Measurements from ENCODE around the gene PSAPL1.

Gene PSAPL1

DNA sequence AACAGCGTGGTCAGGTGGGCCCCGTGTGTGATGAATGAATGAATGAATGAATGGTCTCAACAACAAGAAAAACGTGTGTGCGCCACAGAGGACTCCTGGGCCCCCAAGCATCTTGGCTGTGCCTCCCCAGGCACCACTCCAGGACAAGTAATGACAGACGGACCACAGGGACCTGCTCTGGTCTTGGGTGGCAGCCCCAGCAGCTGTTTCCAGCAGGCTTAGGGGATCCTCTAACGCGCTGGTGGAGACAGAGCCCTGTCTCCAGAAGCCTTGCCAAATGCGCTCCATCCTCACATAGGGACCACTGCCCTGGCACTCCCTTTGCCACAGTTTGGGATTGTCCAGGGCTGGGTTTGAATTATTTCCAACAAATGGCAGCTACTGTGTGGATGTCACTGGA, 39.1 kb downstream of the PSAPL1 start:
- Histone ChIP-seq H3K27me3 (replicated peaks) (peaks cover 27% of the 10 kb centered on the region), H3K4me3 (ENCODE audit: low read depth, low read length) (no peak overlapping the region), H3K36me3 (replicated peaks) (no peaks in the 10 kb centered on the region), H3K27ac (no peak overlapping the region)
- in situ Hi-C loops (cut with HindIII; ENCODE audit: low pct_ligation_motif_present, low sequenced_read_pairs), result no loop called here
- TF ChIP-seq, protein P1, sequence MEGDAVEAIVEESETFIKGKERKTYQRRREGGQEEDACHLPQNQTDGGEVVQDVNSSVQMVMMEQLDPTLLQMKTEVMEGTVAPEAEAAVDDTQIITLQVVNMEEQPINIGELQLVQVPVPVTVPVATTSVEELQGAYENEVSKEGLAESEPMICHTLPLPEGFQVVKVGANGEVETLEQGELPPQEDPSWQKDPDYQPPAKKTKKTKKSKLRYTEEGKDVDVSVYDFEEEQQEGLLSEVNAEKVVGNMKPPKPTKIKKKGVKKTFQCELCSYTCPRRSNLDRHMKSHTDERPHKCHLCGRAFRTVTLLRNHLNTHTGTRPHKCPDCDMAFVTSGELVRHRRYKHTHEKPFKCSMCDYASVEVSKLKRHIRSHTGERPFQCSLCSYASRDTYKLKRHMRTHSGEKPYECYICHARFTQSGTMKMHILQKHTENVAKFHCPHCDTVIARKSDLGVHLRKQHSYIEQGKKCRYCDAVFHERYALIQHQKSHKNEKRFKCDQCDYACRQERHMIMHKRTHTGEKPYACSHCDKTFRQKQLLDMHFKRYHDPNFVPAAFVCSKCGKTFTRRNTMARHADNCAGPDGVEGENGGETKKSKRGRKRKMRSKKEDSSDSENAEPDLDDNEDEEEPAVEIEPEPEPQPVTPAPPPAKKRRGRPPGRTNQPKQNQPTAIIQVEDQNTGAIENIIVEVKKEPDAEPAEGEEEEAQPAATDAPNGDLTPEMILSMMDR (IDR thresholded peaks at IDR 0.05; ENCODE audit: low read depth, low read length, missing control alignments), result no peak
- DNase-seq, result no peak

DNA sequence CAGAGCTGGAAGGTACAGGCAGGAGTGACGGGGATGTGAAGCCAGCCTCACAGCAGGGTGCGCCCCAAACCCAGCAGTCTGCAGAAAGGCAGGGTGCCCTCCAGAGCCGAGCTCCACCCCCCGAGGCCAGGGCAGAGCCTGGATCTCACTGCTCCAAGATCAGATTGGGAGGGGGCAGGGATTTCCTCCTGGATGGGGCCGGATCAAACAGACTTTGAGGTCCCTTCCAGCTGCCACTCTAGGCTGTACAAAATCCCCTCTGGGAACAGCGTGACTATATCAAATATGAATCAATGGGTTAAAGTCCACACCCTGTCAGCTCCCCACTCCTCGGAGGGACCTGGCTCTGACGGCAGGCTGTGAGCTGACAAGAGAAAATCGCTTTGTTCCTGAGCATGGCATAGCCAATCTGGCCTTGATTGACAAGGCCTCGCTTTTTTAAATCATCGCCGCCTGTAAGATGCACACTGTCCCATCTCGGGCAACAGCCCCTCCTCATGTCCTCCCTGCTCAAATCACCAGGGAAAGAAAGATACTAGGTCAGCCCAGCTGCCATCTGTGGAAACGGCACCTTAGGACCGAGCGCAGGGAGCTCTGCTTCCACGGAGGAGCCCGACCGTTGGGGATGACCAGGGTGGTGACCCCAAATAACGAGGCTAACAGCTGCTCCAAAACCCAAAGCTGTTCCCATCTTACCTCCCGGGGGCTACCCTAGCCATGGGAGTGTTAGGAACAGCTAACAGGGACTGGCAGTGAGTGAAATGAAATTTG, 39.9 kb downstream of the PSAPL1 start:
- Histone ChIP-seq H3K27me3 (replicated peaks) (peaks cover 27% of the 10 kb centered on the region), H3K36me3 (replicated peaks) (no peaks in the 10 kb centered on the region), H3K27ac (no peak overlapping the region), H3K4me3 (ENCODE audit: low read depth, low read length) (no peak overlapping the region)
- TF ChIP-seq, protein P1 (IDR thresholded peaks at IDR 0.05; ENCODE audit: low read depth, low read length, missing control alignments), result no peak
- in situ Hi-C loops (cut with HindIII; ENCODE audit: low pct_ligation_motif_present, low sequenced_read_pairs), result no loop called here
- DNase-seq, result no peak

DNA sequence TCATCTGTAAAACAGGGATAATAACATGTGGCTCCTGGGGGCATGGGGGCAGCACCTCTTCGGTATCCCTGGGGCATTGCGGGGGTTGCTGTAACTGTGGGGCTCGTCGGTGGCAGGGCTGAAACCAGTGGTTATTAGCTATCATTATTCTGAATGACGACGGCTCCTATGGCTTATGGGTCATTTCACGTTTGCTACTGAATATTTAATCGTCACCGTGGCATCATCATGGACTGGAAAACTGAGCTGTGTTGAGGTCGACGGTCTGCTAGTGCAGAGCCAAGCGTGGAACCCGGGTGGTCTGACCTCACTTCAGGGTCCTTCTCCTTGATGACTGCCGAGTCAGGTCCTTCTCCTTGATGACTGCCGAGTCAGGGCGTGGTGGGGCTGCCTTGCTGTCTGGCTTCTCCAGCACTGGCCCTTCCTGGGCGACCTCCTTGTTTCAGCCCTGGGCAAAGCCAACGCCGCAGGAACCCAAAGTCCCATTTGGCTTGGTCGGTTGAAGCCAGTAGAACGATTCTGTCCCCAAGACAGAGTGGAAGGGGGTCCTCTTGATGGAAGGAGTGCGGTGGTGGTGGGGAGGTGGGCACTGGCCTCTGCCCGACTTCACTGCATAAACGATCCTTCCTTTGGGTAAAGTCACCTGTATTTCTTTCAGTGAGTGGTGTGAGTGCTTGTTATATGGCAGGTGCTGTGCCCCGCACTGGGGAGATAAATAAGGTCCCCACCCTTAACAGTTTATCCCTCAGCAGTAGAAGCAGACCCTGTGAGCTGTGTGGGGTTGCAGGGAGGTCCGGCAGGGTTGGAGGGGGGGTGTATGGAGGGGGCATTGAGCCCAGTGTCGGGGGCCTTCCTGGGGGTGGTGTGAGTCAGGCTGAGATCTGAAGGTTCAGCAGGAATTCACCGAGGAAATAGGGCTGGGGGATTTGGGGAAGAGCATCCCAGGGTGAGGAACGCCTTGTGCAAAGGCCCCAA, 40.8 kb downstream of the PSAPL1 start:
- in situ Hi-C loops (cut with HindIII; ENCODE audit: low pct_ligation_motif_present, low sequenced_read_pairs), result no loop called here
- TF ChIP-seq, protein P1 (IDR thresholded peaks at IDR 0.05; ENCODE audit: low read depth, low read length, missing control alignments), result no peak
- no peaks in the 10 kb centered on the region for H3K36me3 ChIP-seq (replicated peaks)
- no peak overlapping the region for H3K27ac ChIP-seq
- DNase-seq, result no peak
- no peak overlapping the region for H3K4me3 ChIP-seq (ENCODE audit: low read depth, low read length)
- peaks cover 27% of the 10 kb centered on the region for H3K27me3 ChIP-seq (replicated peaks)

DNA sequence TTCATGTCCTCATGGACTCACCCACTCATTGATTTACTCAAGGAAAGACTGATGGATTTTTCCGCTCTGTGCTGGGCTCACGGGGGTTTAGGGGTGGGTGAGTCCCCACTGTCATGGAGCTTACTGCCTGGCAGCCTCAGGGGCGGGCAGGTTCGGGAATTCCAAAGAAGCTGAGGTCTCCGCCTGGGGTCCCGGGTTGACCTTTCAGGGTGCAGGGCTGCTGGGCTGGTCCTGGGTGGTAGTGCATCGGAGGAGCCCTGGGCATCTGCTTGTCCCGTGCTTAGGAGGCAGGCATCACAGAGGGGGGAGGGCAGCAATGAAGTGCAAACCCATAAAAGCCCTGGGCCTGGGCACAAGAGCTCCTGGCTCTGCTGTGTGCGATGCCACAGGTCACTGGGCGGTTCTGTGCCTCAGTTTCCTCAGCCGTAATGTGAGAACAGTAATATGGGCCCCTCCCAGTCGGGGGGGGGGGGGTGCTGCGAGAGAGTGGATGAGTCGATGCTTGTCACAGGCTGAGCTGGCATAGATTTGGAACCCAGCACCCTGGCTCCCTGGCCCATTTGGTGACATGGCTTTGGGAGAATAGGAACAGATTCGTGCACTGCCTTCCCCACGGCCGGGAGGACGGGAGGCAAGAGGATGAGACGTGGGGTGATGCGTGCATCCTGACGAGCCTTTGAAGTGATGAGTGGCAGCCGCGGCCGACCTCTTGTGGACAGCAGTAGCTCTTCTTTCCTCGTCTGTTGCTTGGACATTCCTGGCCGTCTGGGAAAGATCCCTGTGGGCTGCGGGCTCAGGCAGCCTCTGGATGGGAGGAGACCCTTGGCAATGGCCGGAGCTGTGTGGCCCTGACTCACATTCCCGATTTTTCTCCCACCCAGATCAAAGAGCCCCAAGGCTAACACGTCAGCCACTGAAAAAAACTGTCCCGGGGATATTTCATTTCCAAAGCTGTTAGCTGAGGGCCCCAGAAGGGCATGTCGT, 42.0 kb downstream of the PSAPL1 start:
- no peak overlapping the region for H3K27ac ChIP-seq
- H3K27me3 ChIP-seq (replicated peaks), result peaks cover 22% of the 10 kb centered on the region
- peak; percentile 41 for DNase-seq
- TF ChIP-seq, protein P1 (IDR thresholded peaks at IDR 0.05; ENCODE audit: low read depth, low read length, missing control alignments), result peak; percentile 65
- H3K36me3 ChIP-seq (replicated peaks), result no peaks in the 10 kb centered on the region
- in situ Hi-C loops (cut with HindIII; ENCODE audit: low pct_ligation_motif_present, low sequenced_read_pairs), result no loop called here
- H3K4me3 ChIP-seq (ENCODE audit: low read depth, low read length), result no peak overlapping the region
